IPS DF 4.7 (cell line): ENCODE measurements around the gene DUSP8.

Experiments
- DNase-seq: peaks from one replicate; pipeline ENCODE4 v3.0.0-alpha.2; 2013; ENCODE audit warnings: low spot score; ENCODE audit errors: extremely low read depth

The DUSP8 gene

GRCh38 chr11:1566381-1567051 is 5.6 kb downstream of the DUSP8 start:
- DNase-seq: no peak

GRCh38 chr11:1565904-1566247 is 6.2 kb downstream of the DUSP8 start:
- DNase-seq: no peak

- DNase-seq: no peak
Observed at GRCh38 chr11:1565173-1565903, 6.7 kb downstream of the DUSP8 start.

DNA sequence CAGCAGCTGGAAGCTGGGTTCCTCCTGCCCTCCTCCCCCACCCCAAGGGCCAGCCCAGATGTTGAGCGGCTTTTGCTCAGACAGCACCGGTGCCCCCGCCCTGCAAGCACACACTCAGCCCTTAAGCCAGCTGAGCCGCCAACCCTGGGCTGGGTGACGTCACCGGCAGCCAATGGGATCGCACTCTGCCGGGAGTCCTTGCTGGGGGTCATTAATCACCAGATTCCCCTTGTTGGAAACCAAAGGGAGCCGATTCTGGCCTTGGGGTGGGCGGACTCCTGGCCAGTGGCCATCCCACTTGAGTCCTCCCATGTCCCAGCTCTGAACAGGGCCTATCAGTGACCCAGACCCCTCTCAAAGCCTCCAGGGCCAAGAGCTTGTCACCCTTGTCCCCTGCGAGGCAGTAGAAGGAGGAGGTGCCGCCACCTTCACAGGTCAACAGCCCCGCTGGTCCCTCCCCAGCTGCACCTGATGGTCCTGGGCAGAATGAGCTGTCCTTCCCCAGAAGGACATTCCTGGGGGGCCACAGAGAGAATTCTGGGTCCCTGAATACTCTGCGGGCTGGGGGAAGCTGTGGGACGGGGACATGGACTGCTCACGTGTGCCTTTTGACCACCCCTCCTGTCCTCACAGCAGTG is 7.4 kb downstream of the DUSP8 start:
- DNase-seq: no peak

DNA sequence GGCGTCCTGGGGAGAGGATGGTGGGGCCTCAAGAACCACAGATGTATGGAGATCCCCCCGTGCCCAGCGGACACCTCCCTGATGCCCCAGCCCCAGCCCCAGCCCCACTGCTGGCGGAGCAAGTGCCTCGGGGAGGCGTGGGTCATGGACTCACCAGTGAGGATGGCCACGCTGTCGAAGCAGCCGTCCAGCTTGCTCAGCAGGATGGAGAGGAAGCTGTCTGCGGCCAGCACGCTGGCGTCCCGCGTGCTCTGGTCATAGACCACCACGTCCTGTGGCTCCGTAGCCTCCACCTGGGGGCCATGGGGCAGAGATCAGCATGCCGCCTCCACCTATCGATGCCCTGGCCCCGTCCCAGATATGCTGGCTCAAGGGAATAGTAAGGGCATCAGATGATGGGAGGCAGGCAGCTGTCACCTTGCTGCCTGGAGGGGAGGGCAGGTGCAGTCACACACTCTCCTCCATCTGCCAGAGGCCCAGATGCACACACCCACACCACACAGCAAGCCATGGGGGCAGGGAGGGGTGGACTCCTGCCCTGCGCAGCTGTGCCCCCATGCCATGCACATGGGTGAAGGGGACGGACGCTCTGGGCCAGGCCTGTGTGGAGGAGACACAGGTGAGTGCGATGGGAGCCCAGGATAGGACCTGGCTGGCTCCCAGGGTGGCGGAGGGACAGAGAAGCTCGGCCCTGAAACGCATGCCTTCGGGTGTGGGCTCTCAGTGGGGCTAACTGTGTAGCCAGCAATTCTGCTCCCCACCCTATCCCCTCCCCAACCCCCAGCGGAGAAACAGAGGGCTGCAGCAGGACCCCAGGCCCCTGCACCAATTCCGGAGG is 8.2 kb downstream of the DUSP8 start:
- no peak for DNase-seq

DNA sequence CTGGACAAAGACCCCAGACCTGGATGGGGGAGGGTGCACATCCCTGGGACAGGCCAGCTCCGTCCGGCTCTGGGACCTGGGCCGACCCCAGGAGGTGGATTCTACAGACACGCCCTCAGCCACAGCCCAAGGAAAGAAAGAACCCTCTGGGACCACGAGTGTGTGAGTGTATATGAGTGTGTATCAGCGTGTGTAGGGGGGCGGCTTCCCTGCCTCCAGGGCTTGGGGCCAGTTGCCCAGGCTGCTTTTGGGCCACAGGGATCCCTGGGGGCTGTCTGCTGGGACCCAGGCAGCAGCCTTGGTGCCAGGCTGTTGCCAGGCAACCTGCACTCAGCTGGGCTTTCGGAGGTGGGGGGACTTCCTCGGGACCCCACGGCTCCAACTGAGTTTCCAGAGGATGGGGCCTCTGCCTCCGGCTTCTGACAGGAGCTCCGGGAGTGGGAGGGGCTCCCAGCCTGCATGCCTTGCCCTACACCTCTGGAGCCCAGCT is 8.9 kb downstream of the DUSP8 start:
- no peak for DNase-seq

- DNase-seq: no peak
Observed at GRCh38 chr11:1562469-1563148, 9.5 kb downstream of the DUSP8 start.

GRCh38 chr11:1561955-1562354 is 10.1 kb downstream of the DUSP8 start:
- no peak for DNase-seq

DNA sequence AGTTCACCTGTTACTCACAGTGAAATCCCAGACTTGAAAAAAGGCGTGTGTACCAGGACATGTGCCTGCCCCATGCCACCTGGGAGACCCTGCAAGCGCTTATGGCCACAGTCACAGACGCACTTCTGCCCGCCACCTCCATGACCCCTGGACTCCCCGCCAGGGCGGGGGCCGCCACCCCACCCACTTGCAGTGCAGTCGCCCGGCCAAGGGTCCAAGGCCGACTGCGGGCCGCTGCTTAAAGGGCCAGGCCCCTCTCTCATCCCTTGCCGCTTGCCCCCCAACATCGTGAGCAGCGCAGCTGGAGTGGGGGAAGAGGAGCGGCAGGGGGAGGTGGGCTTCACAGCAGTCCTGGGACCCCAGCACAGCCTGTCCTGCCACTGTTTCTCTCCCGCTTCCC is 10.8 kb downstream of the DUSP8 start:
- no peak for DNase-seq

- DNase-seq: no peak
Observed at GRCh38 chr11:1560649-1561251, 11.3 kb downstream of the DUSP8 start.

- no peak for DNase-seq
Observed at GRCh38 chr11:1560002-1560648, 11.9 kb downstream of the DUSP8 start.

DNA sequence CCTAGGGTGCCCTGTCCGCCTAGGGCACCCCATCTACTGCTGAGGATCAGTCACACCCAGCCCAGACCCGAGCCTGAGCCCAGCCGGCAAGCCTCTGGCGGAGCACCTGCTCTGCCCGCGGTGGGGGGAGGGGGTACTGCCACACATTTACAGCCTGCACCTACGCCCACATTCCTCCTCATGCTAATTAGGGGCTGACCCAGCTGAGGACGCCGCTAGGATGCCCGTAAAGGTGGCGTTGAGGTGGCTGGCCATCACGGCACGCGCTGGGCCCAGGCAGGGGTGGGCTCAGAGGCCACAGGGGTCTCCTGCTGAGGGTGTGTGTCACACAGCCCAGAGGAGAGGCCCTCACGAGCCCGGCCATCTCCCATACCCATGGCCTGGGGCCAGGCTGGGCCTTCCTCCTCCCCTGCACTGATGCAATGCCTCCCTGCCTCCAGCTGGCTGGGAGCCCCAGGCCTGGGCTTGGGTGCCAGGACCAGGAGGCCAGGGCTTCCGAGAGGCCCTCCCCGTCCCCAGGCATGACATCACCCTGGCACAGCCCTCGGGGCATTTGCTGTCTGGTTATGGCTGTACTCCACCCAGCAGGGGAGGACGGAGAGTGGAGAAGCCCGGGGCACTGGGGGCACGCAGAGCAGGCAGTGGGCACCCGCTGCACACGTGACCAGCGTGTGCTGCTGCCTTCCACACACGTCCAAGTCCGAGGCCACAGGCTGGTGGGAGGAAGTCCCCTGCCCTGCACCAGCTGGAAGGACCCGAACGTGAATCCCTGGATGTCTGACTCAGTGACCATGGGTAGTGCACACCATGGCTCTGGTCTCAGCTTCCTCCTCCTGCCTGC is 12.7 kb downstream of the DUSP8 start:
- DNase-seq: no peak

GRCh38 chr11:1558775-1559110 is 13.3 kb downstream of the DUSP8 start:
- DNase-seq: no peak

- no peak for DNase-seq
Observed at GRCh38 chr11:1557904-1558774, 13.9 kb downstream of the DUSP8 start.

GRCh38 chr11:1557051-1557884 is 14.8 kb downstream of the DUSP8 start:
- no peak for DNase-seq

GRCh38 chr11:1556278-1556902 is 15.7 kb downstream of the DUSP8 start:
- no peak for DNase-seq

GRCh38 chr11:1555713-1556153 is 16.3 kb downstream of the DUSP8 start:
- DNase-seq: no peak
